HEK293T (cell line): ENCODE results near the gene EZR.

ENCODE experiments used
- ARNT ChIP-seq: fragments of 450-650 bp; IDR thresholded peaks from 2 replicates; pipeline ENCODE4 v1.6.1; 2017; ENCODE audit warnings: mild to moderate bottlenecking
- BHLHE40 ChIP-seq: fragments of 450-650 bp; IDR thresholded peaks from 2 replicates; pipeline ENCODE4 v1.6.1; 2016; ENCODE audit warnings: mild to moderate bottlenecking, moderate library complexity, borderline replicate concordance
- ELF4 ChIP-seq: fragments of 450-650 bp; IDR thresholded peaks from 2 replicates; pipeline ENCODE4 v1.6.1; 2017; ENCODE audit warnings: antibody characterized with exemption
- FOXM1 ChIP-seq: fragments of 450-650 bp; IDR thresholded peaks from 2 replicates; pipeline ENCODE4 v1.6.1; 2017; ENCODE audit warnings: mild to moderate bottlenecking, borderline replicate concordance
- L3MBTL2 ChIP-seq: fragments of 450-650 bp; conservative IDR thresholded peaks from 2 replicates; pipeline ENCODE4 v1.6.1; 2016; ENCODE audit warnings: mild to moderate bottlenecking
- SUZ12 ChIP-seq: fragments of 450-650 bp; IDR thresholded peaks from 2 replicates; pipeline ENCODE4 v1.6.1; 2016; ENCODE audit warnings: mild to moderate bottlenecking
- TARDBP ChIP-seq: fragments of 450-650 bp; IDR thresholded peaks from 2 replicates; pipeline ENCODE4 v1.6.1; 2016
- ZNF384 ChIP-seq: fragments of 450-650 bp; IDR thresholded peaks from 2 replicates; pipeline ENCODE4 v1.6.1; 2016

DNA sequence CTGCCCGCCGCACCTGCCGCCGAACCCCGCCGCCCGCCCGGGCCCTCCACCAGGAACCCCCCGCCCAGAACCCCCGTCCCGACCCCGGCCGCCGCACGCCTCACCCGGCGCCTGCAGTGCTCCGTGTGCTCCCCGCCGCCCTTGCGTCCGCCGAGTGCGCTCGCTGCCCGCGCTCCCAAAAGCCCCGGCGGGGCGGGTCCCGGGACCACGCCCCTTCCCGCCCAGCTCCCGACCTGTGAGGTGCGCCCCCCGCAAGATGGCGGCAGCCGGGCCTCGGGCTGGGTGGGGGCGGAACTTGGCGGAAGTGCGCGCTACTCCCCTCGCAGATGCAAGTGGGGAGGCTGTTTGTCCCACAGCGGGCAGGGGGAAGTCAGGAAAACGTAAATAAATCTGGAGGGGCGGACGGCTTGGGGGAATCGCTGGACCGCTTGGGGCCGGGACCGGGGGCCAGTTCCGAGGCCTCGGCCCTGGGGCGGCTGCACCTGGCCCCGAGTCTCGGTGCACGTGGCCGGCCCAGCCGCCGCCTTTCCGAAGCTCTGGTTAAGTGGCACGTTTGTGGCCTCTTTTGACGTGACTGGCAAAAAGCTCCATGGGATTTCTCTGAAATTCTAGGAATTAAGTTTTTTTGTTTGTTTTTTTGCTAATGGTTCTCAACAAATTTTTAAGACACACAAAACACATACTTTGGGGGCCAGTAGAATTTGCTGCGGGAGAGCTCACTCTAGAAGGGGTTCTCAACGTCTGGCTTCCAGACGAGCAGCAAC is at the start of gene EZR:
- TF ChIP-seq L3MBTL2: peak; percentile 100
- TF ChIP-seq BHLHE40: no peak
- TF ChIP-seq ELF4: peak; percentile 43; the same call in 1 of the 2 replicates
- TF ChIP-seq FOXM1: no peak
- no peak for TF ChIP-seq ARNT
- no peak for TF ChIP-seq ZNF384
- TF ChIP-seq SUZ12: no peak
- no peak for TF ChIP-seq TARDBP
